H9 (cell line): ENCODE data around the gene SETBP1. TPM values are rescaled to one million over a fixed set of nuclear protein-coding genes. Genes with fewer than 3 reads are reported as not detected.

Experiments
- DNase-seq: peaks from one replicate; pipeline ENCODE4 v3.0.0-alpha.2; 2017
- H2AFZ ChIP-seq: one replicate; pipeline ENCODE4 v1.6.1; 2013; ENCODE audit warnings: mild to moderate bottlenecking, low read length, control low read depth, moderate library complexity
- H2AK5ac ChIP-seq: 2 replicates; pipeline ENCODE4 v1.6.1; 2013; ENCODE audit warnings: low read length, control low read depth, mixed read lengths; ENCODE audit not compliant: insufficient read length
- H2BK120ac ChIP-seq: one replicate; pipeline ENCODE4 v1.6.1; 2013; ENCODE audit warnings: low read depth, mild to moderate bottlenecking, low read length, control low read depth, inconsistent platforms; ENCODE audit not compliant: poor library complexity, severe bottlenecking
- H2BK12ac ChIP-seq: 2 replicates; pipeline ENCODE4 v1.6.1; 2013; ENCODE audit warnings: low read length, control low read depth, mixed read lengths, low read depth; ENCODE audit not compliant: insufficient read length
- H2BK15ac ChIP-seq: 2 replicates; pipeline ENCODE4 v1.6.1; 2013; ENCODE audit warnings: low read depth, low read length, control low read depth
- H2BK20ac ChIP-seq: one replicate; pipeline ENCODE4 v1.6.1; 2013; ENCODE audit warnings: low read depth, mild to moderate bottlenecking, low read length, control low read depth, inconsistent platforms; ENCODE audit not compliant: poor library complexity, severe bottlenecking
- H2BK5ac ChIP-seq: 2 replicates; pipeline ENCODE4 v1.6.1; 2013; ENCODE audit warnings: low read length, control low read depth, mixed read lengths; ENCODE audit not compliant: insufficient read length
- H3K14ac ChIP-seq: 2 replicates; pipeline ENCODE4 v1.6.1; 2013; ENCODE audit warnings: low read length, control low read depth; ENCODE audit not compliant: insufficient read depth
- H3K18ac ChIP-seq: 2 replicates; pipeline ENCODE4 v1.6.1; 2013; ENCODE audit warnings: low read depth, mild to moderate bottlenecking, mixed read lengths, low read length, control low read depth; ENCODE audit not compliant: insufficient read length
- H3K23ac ChIP-seq: 2 replicates; pipeline ENCODE4 v1.6.1; 2013; ENCODE audit warnings: low read length, control low read depth, mixed read lengths, low read depth; ENCODE audit not compliant: insufficient read length
- H3K23me2 ChIP-seq: 2 replicates; pipeline ENCODE4 v1.6.1; 2013; ENCODE audit warnings: low read depth, mild to moderate bottlenecking, mixed read lengths, low read length, control low read depth; ENCODE audit not compliant: insufficient read length, poor library complexity, severe bottlenecking
- H3K27ac ChIP-seq: 2 replicates; pipeline ENCODE4 v1.5.1; 2013; ENCODE audit warnings: low read length, control low read depth, mixed read lengths, low read depth; ENCODE audit not compliant: insufficient read length
- H3K27me3 ChIP-seq: 2 replicates; pipeline ENCODE4 v1.6.1; 2013; ENCODE audit warnings: low read length, control low read depth, inconsistent platforms; ENCODE audit not compliant: insufficient read depth
- H3K4ac ChIP-seq: 2 replicates; pipeline ENCODE4 v1.6.1; 2013; ENCODE audit warnings: low read depth, mild to moderate bottlenecking, control low read depth, inconsistent platforms, low read length, moderate library complexity
- H3K4me1 ChIP-seq: 2 replicates; pipeline ENCODE4 v1.6.1; 2013; ENCODE audit warnings: low read length, control low read depth, inconsistent platforms; ENCODE audit not compliant: insufficient read depth
- H3K4me2 ChIP-seq: 2 replicates; pipeline ENCODE4 v1.6.1; 2013; ENCODE audit warnings: low read length, control low read depth, mixed read lengths; ENCODE audit not compliant: insufficient read length, insufficient read depth
- H3K56ac ChIP-seq: 2 replicates; pipeline ENCODE4 v1.6.1; 2013; ENCODE audit warnings: low read depth, mild to moderate bottlenecking, mixed read lengths, low read length, control low read depth; ENCODE audit not compliant: insufficient read length
- H3K79me1 ChIP-seq: 2 replicates; pipeline ENCODE4 v1.6.1; 2013; ENCODE audit warnings: low read depth, mild to moderate bottlenecking, moderate library complexity, low read length, control low read depth, inconsistent platforms; ENCODE audit not compliant: insufficient read depth, poor library complexity, severe bottlenecking
- H3K79me2 ChIP-seq: 2 replicates; pipeline ENCODE4 v1.6.1; 2013; ENCODE audit warnings: low read length, control low read depth, inconsistent platforms; ENCODE audit not compliant: insufficient read depth
- H3K9ac ChIP-seq: 2 replicates; pipeline ENCODE4 v1.6.1; 2013; ENCODE audit warnings: low read length, control low read depth, mixed read lengths; ENCODE audit not compliant: insufficient read length; ENCODE audit errors: extremely low read depth
- H3K9me3 ChIP-seq: one replicate; pipeline ENCODE4 v1.6.1; 2013; ENCODE audit warnings: low read depth, low read length, inconsistent platforms; ENCODE audit not compliant: control insufficient read depth
- H3T11ph ChIP-seq: one replicate; pipeline ENCODE4 v1.6.1; 2013; ENCODE audit warnings: mild to moderate bottlenecking, low read length, control low read depth, inconsistent platforms
- H4K20me1 ChIP-seq: one replicate; pipeline ENCODE4 v1.6.1; 2013; ENCODE audit not compliant: control insufficient read depth, insufficient read length, insufficient read depth
- H4K5ac ChIP-seq: 2 replicates; pipeline ENCODE4 v1.6.1; 2013; ENCODE audit warnings: low read depth, mild to moderate bottlenecking, mixed read lengths, low read length, control low read depth; ENCODE audit not compliant: insufficient read length
- H4K8ac ChIP-seq: replicated peaks from 2 replicates; pipeline ENCODE4 v1.6.1; 2013; ENCODE audit warnings: low read length, control low read depth, mixed read lengths, low read depth; ENCODE audit not compliant: insufficient read length
- H4K91ac ChIP-seq: 2 replicates; pipeline ENCODE4 v1.6.1; 2013; ENCODE audit warnings: low read depth, mild to moderate bottlenecking, moderate library complexity, mixed read lengths, low read length, control low read depth; ENCODE audit not compliant: insufficient read length
- H3K27ac Mint-ChIP-seq, 3 experiments: 2 replicates in 2 of 3; 3 replicates in 1 of 3; pipeline ENCODE4 v1.8.0; 2020 to 2021; ENCODE audit warnings: mixed read lengths in 3 of 3, mild to moderate bottlenecking in 1 of 3, moderate library complexity in 1 of 3
- H3K27me3 Mint-ChIP-seq: 2 replicates; pipeline ENCODE4 v1.8.0; 2021; ENCODE audit warnings: low read depth, mild to moderate bottlenecking, moderate library complexity, mixed read lengths
- H3K36me3 Mint-ChIP-seq, 3 experiments: 2 replicates in 2 of 3; 3 replicates in 1 of 3; pipeline ENCODE4 v1.8.0; 2020 to 2021; ENCODE audit warnings: low read depth in 3 of 3, mixed read lengths in 3 of 3; ENCODE audit not compliant: insufficient read depth in 1 of 3
- H3K4me1 Mint-ChIP-seq, 2 experiments: 2 replicates each; pipeline ENCODE4 v1.8.0; 2020; ENCODE audit warnings: mixed read lengths in 2 of 2
- H3K4me3 Mint-ChIP-seq, 2 experiments: 2 replicates in 1 of 2; 3 replicates in 1 of 2; pipeline ENCODE4 v1.8.0; 2020 to 2021; ENCODE audit warnings: mild to moderate bottlenecking in 2 of 2, mixed read lengths in 2 of 2, moderate library complexity in 1 of 2
- H3K9me3 Mint-ChIP-seq, 2 experiments: 2 replicates in 1 of 2; 3 replicates in 1 of 2; pipeline ENCODE4 v1.8.0; 2020; ENCODE audit warnings: mild to moderate bottlenecking in 2 of 2, mixed read lengths in 2 of 2, moderate library complexity in 1 of 2
- CTCF ChIP-seq: fragments of 200-600 bp; sonication (generic); conservative IDR thresholded peaks from 3 replicates; pipeline ENCODE4 v1.8.0; 2021; ENCODE audit warnings: antibody characterized with exemption, mild to moderate bottlenecking
- WGBS: extraction: QIAGEN DNeasy Blood & Tissue Kit; methylation state at CpG from one replicate; pipeline ENCODE4 v1.1.7; 2013; ENCODE audit warnings: missing lambda C conversion rate, low lambda C conversion rate, mixed read lengths; ENCODE audit not compliant: insufficient read length; ENCODE audit errors: extremely low coverage; 5-methylcytosine and 5-hydroxymethylcytosine counted together
- total RNA-seq: library from RNA; stranded (reverse); gene quantifications from 2 replicates; pipeline ENCODE4 v1.2.1, GENCODE V29; 2021

SETBP1 gene
- total RNA-seq, 1 experiment from 2014 or later = 4.6 TPM

- no peak for DNase-seq
- no peak overlapping the region for H4K5ac ChIP-seq
- no peaks in the 10 kb centered on the region for H3K27me3 ChIP-seq
- H3K23me2 ChIP-seq = no peaks in the 10 kb centered on the region
- H3K27ac ChIP-seq = no peak overlapping the region
- H4K20me1 ChIP-seq = no peaks in the 10 kb centered on the region
- H3K18ac ChIP-seq = no peak overlapping the region
- no peak overlapping the region for H2BK20ac ChIP-seq
- H3K56ac ChIP-seq = no peak overlapping the region
- TF ChIP-seq CTCF = no peak
- H3K79me2 ChIP-seq = no peaks in the 10 kb centered on the region
- H3K4me1 Mint-ChIP-seq = peaks cover 3 to 16% of the 10 kb centered on the region in 2 experiments; a peak in 2 of 4 replicates
- H2AK5ac ChIP-seq = no peak overlapping the region
- H3K9me3 ChIP-seq = no peaks in the 10 kb centered on the region
- no peak overlapping the region for H3K4me3 Mint-ChIP-seq
- no peak overlapping the region for H2BK5ac ChIP-seq
- H4K91ac ChIP-seq = no peak overlapping the region
- no peak overlapping the region for H2BK120ac ChIP-seq
- no peak overlapping the region for H3K23ac ChIP-seq
- H3K4me1 ChIP-seq = no peaks in the 10 kb centered on the region; the same call in 1 of the 2 replicates
- H2BK15ac ChIP-seq = no peak overlapping the region
- no peaks in the 10 kb centered on the region for H3K79me1 ChIP-seq
- H3K27me3 Mint-ChIP-seq = no peaks in the 10 kb centered on the region
- no peak overlapping the region for H3T11ph ChIP-seq
- no peak overlapping the region for H2AFZ ChIP-seq
- H3K14ac ChIP-seq = no peak overlapping the region
- H3K9ac ChIP-seq = no peak overlapping the region
- no peak overlapping the region for H2BK12ac ChIP-seq
- H3K4ac ChIP-seq = no peak overlapping the region
- H3K4me2 ChIP-seq = no peak overlapping the region
- H3K27ac Mint-ChIP-seq = no peak overlapping the region
- H3K9me3 Mint-ChIP-seq = no peaks in the 10 kb centered on the region
- WGBS = no CpG with 5 or more reads among the region's 2 CpGs
- H3K36me3 Mint-ChIP-seq = no peaks in the 10 kb centered on the region
- H4K8ac ChIP-seq = no peak overlapping the region
These were observed 8.8 kb upstream of the SETBP1 start for GRCh38 chr18:44671914-44672313.
